Left lung (tissue), 10 donors: ENCODE data around the gene CDIP1. TPM values are rescaled to one million over a fixed set of nuclear protein-coding genes. Genes with fewer than 3 reads are reported as not detected.
"Not testable (repeated sequence)": the region's sequence is repeated elsewhere in the genome, so short reads cannot be mapped to it uniquely, and the experiment has no call there.

ENCODE experiments used
- ATAC-seq: fragments of 200-7000 bp; cut with Tn5 transposase; one replicate; pipeline ENCODE4 v1.9.1; 2020; ENCODE audit warnings: moderate library complexity
- DNase-seq, 4 donors: peaks; one replicate each; pipeline ENCODE4 v3.0.0-alpha.2; 2013 to 2020
- H3K27ac ChIP-seq, 2 donors: fragments of 200-600 bp; sonication (generic) in 1 of 2; one replicate each; pipeline versions ENCODE4 v1.5.0 to v1.8.0; 2020 to 2021
- H3K27me3 ChIP-seq, 2 donors: fragments of 200-600 bp; sonication (generic) in 1 of 2; one replicate each; pipeline versions ENCODE4 v1.5.0 to v1.8.0; 2020 to 2021
- H3K36me3 ChIP-seq, 2 donors: fragments of 200-600 bp; sonication (generic) in 1 of 2; one replicate each; pipeline versions ENCODE4 v1.5.0 to v1.8.0; 2020 to 2021
- H3K4me1 ChIP-seq, 2 donors: fragments of 200-600 bp; one replicate each; pipeline ENCODE4 v1.8.0; 2021
- H3K4me3 ChIP-seq, 2 donors: fragments of 200-600 bp; sonication (generic) in 1 of 2; one replicate each; pipeline versions ENCODE4 v1.5.0 to v1.8.0; 2020 to 2021; ENCODE audit warnings: mild to moderate bottlenecking in 1 of 2
- H3K9me3 ChIP-seq, 2 donors: fragments of 200-600 bp; sonication (generic) in 1 of 2; one replicate each; pipeline versions ENCODE4 v1.5.0 to v1.8.0; 2020 to 2021
- CTCF ChIP-seq, 2 donors: fragments of 200-600 bp; sonication (generic) in 1 of 2; IDR thresholded peaks; one replicate each; pipeline versions ENCODE4 v1.5.0 to v1.8.0; 2021; ENCODE audit warnings: antibody characterized with exemption in 2 of 2
- intact Hi-C, 2 donors: fragments of 100-400 bp; cut with DNase I; formaldehyde crosslinking; loops; one replicate each; pipeline versions ENCODE4 v1.11.2 to v1.14.2; 2022
- polyA plus RNA-seq, 6 donors: library from polyadenylated mRNA; unstranded; fragments of 120-200 nt; gene quantifications; one replicate each; pipeline ENCODE4 v1.2.1, GENCODE V29; 2013; ENCODE audit not compliant: insufficient read length in 6 of 6
- total RNA-seq, 2 donors: library from RNA; stranded (reverse); fragmentation: NEBNext Ultra II Directional; extraction: Animal tissue kit (Norgen Biotek cat#: 25700); gene quantifications; one replicate each; pipeline ENCODE4 v1.2.1, GENCODE V29; 2021
- donor health status: DM: no; HTN: yes; CAD: no.
- donor health status: DM: no; HTN: no; CAD: no.

CDIP1 gene
- total and polyA plus RNA-seq, 8 donors = 18.1 to 27.0 (median 22.6) TPM

DNA sequence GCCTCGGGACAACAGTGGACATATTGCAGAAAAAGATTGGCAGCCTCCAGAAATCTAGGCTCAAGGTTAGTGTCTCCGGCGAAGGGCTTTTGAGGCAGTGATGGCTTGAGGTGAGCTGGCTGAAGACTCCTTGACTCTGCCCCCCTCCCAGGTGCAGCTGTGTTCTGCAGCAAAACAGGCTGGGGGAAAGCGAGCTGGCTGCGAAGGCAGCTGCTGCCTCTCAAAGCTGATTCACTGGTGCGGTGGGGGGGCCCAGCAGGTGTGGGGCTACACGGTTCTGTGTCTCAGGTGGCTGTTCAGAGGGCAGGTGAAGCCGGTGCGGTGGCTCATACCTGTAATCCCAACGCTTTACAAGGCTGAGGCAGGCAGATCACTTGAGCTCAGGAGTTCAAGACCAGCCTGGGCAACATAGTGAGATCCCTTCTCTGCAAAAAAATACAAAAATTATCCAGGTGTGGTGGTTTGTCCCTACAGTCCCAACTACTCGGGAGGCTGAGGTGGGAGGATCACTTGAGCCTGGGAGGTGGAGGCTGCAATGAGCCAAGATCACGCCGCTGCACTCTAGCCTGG is 40.5 kb upstream of the CDIP1 start:
- Histone ChIP-seq H3K36me3 (no peaks in the 10 kb centered on the region), H3K4me1 (peaks cover 0 to 7% of the 10 kb centered on the region in 2 donors), H3K27me3 (no peaks in the 10 kb centered on the region), H3K27ac (no peak overlapping the region), H3K9me3 (no peaks in the 10 kb centered on the region), H3K4me3 (no peak overlapping the region)
- TF ChIP-seq CTCF (IDR thresholded peaks at IDR 0.05) = no peak
- intact Hi-C loops = no loop called here
- ATAC-seq (no peak), DNase-seq (no peak)

DNA sequence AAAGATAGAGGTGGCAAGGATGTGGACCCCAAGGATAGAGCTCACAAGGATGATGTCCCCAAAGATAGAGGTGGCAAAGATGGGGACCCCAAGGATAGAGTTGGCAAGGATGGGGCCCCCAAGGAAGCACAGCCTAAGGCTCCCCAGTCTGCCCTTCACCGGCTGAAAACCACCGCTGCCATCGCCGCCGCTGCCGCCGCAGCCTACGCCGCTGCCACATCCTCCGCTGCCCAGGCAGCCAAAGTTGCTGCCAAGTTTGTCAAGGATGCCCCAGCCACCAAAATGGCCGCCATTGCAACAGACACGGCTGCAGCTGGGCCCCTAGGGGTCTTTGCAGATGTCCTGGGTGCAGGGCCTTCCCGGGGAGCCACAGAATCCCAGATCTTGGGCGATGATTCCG is 37.4 kb upstream of the CDIP1 start:
- Histone ChIP-seq H3K4me1 (peaks cover 0 to 7% of the 10 kb centered on the region in 2 donors), H3K4me3 (no peak overlapping the region), H3K9me3 (no peaks in the 10 kb centered on the region), H3K36me3 (no peaks in the 10 kb centered on the region), H3K27me3 (no peaks in the 10 kb centered on the region), H3K27ac (no peak overlapping the region)
- TF ChIP-seq CTCF (IDR thresholded peaks at IDR 0.05) = no peak
- no peak for ATAC-seq
- no peak for DNase-seq
- intact Hi-C loops = no loop called here

DNA sequence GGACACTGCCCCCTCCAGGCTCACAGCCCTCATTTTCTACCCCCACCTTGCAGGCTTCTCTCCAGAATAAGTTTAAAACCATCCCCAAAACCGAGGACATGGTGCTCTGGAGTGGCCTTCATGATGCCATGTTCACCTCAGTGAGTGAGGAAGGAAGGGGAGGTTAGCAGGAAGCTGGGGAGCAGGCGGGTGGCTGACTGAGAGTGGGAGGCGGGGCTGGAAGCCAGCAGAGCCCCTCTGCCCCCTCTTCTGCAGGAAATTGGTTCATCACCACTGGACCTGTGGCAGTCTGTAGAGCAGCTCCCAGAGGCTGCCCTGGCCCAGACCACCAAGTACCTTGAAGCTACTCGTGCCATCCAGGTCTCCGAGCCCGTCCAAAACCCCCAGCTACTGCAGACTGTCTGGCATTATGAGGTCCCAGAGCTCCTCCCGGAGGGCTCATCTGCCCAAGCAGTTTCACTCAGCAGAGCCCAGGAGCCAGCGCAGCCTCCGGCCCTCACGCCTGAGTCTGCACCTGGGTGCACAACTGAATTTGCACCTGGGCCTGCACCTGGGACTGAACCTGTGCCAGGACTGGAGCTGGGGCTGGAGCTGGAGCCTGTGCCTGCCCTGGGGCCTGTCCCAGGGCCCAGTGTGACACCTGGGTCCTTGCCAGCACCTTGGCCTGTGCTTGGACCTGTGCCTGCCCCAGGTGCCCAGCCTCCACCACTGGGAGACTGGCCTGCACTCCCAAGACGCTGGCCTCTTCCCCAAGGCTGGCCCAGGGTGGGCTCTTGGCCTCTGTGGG is 36.5 kb upstream of the CDIP1 start:
- Histone ChIP-seq H3K4me3 (no peak overlapping the region), H3K36me3 (no peaks in the 10 kb centered on the region), H3K9me3 (no peaks in the 10 kb centered on the region), H3K27me3 (no peaks in the 10 kb centered on the region), H3K27ac (no peak overlapping the region), H3K4me1 (peaks cover 0 to 7% of the 10 kb centered on the region in 2 donors)
- ATAC-seq (no peak), DNase-seq (peak in 1 of 4 donors; percentile 16)
- intact Hi-C loops = no loop called here
- no peak for TF ChIP-seq CTCF (IDR thresholded peaks at IDR 0.05)

DNA sequence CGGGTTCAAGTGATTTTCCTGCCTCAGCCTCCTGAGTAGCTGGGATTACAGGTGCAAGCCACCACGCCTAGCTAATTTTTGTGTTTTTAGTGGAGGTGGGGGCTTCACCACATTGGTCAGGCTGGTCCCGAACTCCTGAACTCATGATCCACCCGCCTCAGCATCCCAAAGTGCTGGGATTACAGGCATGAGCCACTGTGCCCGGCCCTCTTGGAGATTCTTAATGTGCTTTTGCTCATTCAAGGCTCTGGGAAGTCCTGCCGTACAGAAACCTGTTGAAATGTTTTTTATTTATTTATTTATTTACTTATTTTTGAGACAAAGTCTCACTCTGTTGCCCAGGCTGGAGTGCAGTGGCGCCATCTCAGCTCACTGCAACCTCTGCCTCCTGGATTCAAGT is 35.4 kb upstream of the CDIP1 start:
- H3K4me3 ChIP-seq, H3K36me3 ChIP-seq, H3K27me3 ChIP-seq, ATAC-seq, DNase-seq, intact Hi-C loops, H3K4me1 ChIP-seq, H3K27ac ChIP-seq, H3K9me3 ChIP-seq: not testable (repeated sequence)

DNA sequence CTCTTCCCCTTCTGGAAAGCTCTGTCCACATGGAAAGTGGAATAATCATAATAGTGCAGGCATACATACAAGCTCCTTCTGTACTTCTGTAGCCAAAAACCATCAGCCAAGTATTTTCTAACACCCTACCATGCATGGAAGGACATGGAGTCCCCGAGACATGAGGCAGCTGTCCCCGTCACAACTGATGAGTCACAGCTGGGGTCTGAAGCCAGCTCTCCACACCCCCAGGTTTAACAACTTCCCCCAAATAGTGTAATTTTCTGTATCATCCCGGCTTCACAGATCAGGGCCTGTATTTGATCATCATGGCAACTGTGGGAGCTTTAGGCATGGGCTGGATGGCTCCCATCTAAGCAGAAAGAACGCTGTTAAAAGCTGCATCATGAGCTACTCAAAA is 34.1 kb upstream of the CDIP1 start:
- peak in 2 of 4 donors; percentile 90 to 93 for DNase-seq
- TF ChIP-seq CTCF (IDR thresholded peaks at IDR 0.05) = no peak
- H3K27me3 ChIP-seq = no peaks in the 10 kb centered on the region
- no peak overlapping the region for H3K4me3 ChIP-seq
- no peak overlapping the region for H3K27ac ChIP-seq
- ATAC-seq = peak; percentile 60
- H3K9me3 ChIP-seq = no peaks in the 10 kb centered on the region
- H3K4me1 ChIP-seq = peaks cover 0 to 7% of the 10 kb centered on the region in 2 donors
- H3K36me3 ChIP-seq = no peaks in the 10 kb centered on the region
- intact Hi-C loops = no loop called here
